Stimulated activated CD4-positive, alpha-beta T cell treated with anti-CD3 and anti-CD28 coated beads, TNF-alpha, amount 100 ng/mL, for 48 hours (primary cell): ENCODE data around the gene ARHGAP10.
"Not testable (repeated sequence)": the region's sequence is repeated elsewhere in the genome, so short reads cannot be mapped to it uniquely, and the experiment has no call there.

ENCODE experiments used
- DNase-seq, 3 donors: peaks; one replicate each; pipeline ENCODE4 v3.0.0-alpha.2; 2020; ENCODE audit warnings: low read depth in 3 of 3

Gene ARHGAP10

DNA sequence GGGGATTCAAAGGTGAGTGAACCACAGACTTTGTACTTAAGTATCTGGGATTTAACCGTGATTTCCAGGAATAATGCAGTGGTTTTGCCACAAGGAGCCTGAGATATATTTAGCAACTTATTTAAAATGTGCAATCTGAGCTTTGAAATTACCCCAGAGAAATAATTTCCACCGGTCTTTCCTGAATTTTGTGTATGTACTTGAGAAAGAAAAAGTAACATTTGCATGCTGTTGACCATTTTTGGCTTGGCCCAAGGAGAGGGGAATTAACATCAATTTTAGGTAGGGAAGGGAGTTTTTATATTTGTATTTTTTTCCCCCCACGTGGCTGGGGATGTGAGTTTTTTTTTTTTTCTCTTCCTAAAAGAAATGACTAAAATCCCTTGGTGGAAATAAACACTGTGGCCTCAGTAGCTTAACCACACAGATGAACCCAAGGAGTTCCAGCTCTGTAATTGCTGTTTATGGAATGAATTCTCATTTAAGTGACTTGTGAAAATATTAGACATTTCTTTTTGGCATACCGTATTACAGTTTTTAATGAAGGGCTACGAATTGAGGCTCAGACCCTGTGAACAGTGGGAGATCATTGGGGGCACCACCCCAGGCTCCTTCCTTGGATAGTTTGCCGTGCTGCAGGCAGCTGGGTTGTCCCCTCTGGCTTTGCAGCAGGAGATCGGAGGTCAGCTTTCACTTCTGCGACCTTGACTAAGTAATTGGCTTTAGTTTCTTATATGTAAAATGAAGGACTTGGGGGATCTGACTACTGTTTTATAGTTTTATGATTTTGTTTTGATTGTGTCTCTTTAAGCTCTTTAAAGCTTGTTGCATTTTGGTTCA lies 116.1 kb downstream of the ARHGAP10 start:
- DNase-seq: no peak

- no peak for DNase-seq
Measured at GRCh38 chr4:147848634-147849033, 116.7 kb downstream of the ARHGAP10 start.

DNA sequence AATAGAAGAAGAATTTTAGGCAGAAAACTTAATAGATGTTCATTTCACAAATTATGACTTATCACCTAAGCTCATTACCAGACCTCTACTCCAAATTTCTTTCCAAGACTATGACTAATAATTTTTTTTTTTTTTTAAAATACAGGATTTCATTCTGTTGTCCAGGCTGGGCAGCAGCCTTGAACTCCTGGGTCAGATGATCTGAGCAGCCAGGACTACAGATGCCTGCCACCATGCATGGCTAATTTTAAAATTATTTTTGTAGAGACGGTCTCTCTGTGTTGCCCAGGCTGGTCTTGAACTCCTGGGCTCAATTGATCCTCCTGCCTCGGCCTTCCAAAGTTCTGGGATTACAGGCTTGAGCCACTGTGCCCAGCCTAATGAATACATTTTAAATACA lies 119.2 kb downstream of the ARHGAP10 start:
- no peak for DNase-seq

DNA sequence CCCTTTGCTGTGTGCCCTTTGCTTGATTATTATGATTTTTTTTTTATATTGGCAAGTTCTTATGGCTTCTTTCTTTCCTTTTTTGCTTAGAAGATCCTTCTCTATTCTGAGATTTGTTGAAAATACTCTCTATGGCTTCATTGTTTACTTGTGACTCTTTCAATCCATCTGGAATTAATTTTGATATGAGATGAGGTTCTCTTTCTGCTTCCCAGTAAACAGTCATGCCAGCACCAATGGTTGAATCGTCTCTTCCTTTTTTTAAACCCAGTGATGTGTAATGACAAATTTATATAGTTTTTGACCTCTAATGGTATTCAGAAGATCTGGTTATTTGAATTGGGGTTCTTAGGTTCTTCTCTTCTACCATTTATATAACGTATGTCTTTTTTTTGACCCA lies 121.8 kb downstream of the ARHGAP10 start:
- DNase-seq: no peak

- no peak for DNase-seq
Measured at GRCh38 chr4:147854154-147854553, 122.3 kb downstream of the ARHGAP10 start.

DNA sequence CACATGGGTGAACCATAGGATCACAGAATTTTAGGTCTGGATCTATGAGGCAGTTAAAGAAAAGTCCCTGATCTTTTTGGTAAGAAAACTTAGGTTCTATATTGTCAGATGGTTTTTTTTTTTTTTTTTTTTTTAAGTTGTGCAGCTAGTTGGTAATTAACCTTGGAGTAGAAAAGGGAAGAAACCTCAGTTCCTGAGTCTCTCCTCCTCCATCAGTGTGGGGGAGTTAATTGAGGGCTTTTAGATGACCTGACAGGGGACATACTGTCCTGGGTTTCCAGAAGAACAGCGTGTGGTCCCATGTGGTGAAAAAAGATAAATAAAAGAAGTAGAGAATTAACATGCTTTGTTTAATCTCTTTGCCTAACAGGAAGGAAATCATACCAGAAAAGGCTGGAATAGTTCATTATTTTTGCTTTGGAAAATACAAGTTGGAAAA lies 123.7 kb downstream of the ARHGAP10 start:
- no peak for DNase-seq

DNA sequence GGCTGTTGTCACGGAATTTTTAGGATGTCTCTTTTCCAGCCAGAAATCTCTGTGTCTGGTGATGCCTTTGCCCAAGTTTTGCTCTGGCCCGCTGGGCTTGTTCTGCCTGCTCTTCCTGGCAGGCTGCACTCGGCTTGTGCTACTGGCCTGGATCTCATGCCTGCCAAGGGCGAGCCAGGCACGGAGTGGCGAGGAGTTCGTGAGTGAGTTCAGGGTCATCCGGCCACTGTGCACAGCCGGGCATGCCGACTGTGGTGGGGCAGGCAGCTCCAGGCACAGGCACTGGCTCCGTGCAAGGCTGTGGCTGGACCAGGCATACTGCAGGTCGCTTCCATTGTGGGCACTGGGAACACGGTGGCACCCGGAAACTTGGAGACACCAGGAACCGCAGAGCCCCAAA lies 129.1 kb downstream of the ARHGAP10 start:
- no peak for DNase-seq

DNA sequence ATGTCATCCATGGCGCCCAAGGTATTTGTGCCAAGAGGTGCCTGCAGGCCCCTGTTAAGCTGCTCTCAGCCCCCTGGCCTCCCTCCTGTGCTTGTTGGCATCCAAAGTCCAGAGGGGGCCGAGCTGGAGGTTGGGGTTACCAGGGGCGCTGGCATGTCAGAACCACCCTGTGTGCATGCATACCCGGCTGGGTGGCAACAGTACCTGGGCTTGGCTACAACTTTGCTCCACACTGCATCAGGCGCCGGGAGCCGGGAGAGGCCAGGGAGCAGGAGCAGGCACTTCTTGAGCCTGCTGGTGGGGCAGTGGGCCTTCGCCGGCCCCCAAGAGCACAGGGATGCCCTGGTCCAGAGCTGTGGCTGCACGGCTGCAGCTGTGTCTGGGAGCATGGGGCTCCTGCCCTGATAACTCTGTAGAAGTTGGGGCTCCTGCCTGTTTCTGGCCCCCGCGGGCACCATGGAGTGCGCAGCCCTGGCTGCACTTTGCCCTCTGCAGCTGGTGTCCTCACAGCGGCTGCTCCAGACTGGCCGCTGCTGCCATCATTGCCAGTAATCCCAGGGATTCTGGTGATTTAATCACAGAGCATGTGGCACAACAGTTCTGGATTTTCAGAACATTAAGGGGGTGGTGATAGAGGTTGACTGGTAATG lies 130.3 kb downstream of the ARHGAP10 start:
- DNase-seq: no peak

DNA sequence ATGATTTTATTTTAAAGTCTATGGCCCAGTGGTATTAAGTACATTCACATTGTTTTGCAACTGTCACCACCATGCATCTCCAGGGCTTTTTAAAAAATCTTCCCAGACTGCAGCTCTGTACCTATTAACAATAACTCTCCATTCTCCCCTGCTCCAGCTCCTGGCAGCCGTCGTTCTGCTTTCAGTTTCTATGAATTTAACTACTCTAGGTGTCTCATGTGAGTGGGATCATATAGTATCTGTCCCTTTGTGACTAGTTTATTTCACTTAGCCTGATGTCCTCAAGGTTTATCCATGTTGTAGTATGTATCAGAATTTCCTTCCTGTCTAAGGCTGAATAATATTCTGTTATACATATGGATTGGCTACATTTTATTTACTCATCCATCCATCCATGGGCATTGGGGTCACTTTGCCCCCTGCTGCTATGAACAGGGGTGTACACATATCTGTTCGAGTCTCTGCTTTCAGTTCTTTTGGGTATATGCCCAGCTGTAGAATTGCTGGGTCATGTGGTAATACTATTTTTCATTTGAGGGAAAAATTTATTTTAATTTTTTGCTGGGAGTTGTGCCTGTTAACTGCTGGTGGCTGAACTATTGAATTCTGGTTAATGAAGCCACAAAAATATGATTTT lies 131.3 kb downstream of the ARHGAP10 start:
- no peak for DNase-seq

DNA sequence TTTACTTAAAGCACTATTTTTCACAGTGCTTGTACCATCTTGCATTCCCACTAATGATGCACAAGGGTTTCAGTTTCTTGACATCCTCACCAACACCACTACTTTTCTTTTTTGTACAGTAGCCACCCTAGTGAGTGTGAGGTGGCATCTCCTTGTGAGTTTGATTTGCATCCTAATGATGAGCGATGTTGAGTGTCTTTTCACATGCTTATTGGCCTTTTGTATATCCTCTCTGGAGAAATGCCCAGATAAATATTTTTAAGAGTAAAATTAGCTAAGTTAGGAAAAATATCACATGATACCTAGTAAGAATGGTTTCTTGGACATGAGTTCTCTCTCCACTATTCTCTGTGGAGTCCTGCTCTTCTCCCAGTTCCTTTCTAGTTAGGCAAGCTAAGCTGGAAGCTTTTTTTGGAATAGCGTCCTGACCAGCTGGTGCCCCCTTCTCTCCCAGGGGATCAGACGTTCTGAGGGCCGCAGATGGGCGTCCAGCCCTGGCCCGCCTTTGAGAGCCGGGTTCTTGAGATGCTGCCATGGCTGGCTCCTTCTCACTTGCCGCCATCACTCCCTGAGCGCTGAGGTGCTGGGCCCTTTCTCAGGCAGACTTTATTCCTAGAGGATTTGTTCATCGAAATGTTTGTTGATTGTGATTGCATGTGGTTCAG lies 132.1 kb downstream of the ARHGAP10 start:
- DNase-seq: no peak

GRCh38 chr4:147864607-147865006 lies 132.7 kb downstream of the ARHGAP10 start:
- DNase-seq: no peak

DNA sequence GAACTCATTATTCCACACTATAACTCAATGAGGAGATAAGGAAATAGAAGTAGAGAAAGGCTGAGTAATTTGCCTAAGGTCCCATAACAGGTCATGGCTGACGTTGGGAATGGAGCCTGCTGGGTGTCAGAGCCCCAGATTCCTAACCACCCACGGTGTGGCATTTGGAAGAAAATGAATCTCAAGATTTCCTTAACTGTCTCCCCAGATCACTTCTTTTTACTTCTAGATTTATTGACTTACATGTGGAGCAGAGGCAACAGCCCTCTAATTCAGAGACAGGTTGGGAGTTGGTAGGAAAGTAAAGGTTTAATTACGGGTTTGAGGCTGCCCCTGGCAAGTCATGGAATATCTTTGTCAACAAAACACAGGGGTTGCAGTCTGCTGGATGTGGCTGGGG lies 134.0 kb downstream of the ARHGAP10 start:
- no peak for DNase-seq

DNA sequence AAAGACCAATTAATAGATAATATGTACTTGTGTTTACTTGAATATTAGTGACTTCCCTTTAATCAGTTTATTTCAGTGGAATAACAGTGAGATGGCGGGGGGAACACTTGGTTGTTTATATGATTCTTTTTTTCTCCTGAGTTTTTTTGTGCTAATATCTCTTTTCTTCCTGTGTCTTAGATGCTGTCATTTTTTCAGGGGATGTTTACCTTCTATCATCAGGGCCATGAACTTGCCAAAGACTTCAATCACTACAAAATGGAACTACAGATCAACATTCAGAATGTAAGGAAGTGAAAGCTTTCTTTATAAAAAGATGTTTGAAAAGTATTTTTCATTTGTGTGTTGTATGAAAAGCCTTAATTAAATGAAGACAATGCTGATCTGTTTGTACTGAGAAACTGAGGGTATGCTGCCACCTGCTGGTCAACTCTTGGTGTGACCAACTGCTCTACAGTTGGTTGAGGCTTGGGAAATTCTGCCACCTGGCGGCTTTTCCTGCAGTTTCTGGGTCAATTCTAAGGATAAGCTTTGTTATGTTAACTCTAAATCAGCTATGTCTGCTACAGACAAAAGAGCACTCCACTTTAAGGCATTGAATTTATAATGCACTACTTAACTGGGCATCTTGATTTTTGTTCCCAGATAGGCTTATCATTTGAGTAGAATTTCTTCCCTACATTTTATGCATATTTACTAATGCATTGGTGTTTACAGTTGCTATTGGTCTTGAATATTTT lies 134.8 kb downstream of the ARHGAP10 start:
- DNase-seq: peak; percentile 78 to 91 (median 86)

DNA sequence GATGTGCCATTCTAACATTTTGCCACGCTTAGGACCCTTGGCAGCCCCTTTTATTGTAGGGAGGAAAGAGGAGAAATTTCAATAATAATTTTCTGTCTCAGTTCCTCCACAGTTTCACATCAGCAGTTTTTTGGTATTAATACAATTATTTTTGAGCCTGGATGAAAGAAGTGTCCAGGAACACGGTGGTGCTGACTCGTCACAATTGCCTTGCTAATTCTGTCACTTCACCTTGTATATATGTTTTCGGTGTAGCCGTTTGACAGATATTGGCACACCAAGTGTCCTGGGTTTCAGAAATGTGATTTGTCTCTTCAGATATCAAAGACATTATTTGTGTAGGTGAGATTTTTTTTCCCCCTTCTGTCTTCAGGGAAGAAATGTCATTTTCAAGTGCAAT lies 142.2 kb downstream of the ARHGAP10 start:
- no peak for DNase-seq

DNA sequence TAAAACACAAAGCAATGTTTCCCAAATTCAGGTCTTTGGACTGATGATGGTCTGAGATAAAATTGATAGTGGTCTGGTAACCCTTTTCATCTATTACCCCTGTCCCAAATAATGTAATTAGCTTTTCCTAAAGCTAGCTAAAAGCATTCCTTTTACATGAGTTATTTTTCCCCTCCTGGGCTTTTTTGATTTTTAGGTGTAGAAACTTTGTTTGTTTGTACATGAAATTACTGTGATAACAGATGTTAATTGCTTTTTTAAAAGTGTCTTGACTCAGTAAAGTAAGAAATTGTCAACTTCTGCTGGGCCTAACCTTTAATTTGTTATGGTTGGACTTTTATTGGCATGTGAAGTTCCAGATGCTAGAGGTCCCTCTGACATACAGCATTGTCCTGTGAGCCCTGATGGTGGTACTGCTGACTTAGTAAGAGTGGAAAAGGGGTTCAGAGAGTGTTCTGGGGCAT lies 145.5 kb downstream of the ARHGAP10 start:
- DNase-seq: no peak

- DNase-seq: no peak
Measured at GRCh38 chr4:147879676-147880075, 147.8 kb downstream of the ARHGAP10 start.

DNA sequence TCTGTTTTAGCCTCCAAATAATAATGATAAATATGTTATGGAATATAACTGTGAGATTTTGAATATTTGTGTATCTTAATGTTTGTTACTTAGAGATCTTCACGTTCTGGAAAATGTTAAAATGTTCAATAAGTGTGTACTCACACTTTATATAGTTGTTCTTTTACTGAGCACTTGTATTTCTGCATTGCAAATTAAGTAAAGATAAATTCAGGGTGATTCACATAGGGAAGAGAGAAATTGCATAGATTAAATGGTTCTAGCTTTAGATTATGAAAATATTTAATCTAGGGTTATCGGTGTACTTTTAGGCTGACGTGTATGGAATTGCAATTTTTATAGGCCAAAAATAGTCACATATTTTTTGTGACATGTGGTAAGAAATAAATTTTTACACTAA lies 148.6 kb downstream of the ARHGAP10 start:
- DNase-seq: no peak

DNA sequence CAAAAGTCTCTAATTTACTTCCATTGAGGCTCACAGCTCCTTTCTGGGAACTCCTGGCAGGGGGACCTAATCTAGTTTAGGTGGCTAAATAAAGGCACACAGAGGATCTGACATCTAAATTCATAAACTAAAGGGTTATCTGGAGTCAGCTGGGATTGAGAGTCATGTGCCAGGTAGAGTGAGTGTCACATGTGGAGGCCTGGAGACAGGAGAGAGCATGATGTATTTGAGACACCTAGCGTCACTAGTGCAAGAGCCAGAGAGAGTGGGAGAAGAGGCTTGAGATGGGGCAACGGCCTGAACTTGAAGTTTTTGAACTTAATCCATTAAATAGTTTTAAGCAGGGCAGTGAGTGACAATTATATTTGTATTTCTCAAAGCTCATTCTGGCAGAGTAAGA lies 152.6 kb downstream of the ARHGAP10 start:
- DNase-seq: no peak

GRCh38 chr4:147885216-147885615 lies 153.3 kb downstream of the ARHGAP10 start:
- DNase-seq: not testable (repeated sequence)

DNA sequence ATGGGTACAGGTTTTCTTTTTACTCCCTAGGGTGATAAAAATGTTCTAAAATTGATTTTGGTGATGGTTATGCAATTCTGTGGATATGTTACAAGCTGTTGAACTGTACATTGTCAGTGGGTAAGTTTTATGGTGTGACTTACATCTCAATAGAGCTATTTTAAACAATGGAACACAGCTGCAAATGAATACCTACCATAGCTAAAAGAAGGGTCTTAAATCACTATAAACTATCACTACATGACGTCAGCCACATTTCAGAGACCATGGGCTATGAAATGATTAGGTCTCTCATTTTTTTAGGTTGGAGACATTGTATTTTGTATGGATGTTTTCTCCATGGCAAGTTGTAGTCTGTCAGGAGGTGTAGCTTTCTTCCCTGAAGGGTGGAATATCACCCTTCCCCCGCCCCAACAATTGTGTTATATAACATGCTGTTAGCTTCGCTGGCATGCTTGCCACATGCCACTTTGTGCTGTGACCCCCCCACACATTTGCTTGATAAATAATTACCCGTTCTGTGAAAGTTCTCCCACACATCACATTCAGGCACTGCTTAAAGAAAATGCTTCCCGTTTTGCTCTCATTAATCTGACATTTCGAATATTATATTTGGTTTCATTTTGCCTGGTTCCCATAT lies 159.7 kb downstream of the ARHGAP10 start:
- DNase-seq: no peak

- DNase-seq: no peak
Measured at GRCh38 chr4:147899512-147899911, 167.6 kb downstream of the ARHGAP10 start.
